ENCODE measurements around the gene COL11A2. TPM values are rescaled to one million over a fixed set of nuclear protein-coding genes. Genes with fewer than 3 reads are reported as not detected.

COL11A2 gene
- total RNA-seq, 1 donor from 2014 or later, result under 0.01 TPM

GRCh38 chr6:33118525-33119123 is 73.6 kb downstream of the COL11A2 start:
- peak; percentile 35 to 59 for DNase-seq (ENCODE audit: low read depth in 2 of 2)

- DNase-seq (ENCODE audit: low read depth in 2 of 2), result no peak
These were observed 74.4 kb downstream of the COL11A2 start for GRCh38 chr6:33117811-33118277.

- no peak for DNase-seq (ENCODE audit: low read depth in 2 of 2)
These were observed 75.2 kb downstream of the COL11A2 start for GRCh38 chr6:33116841-33117711.

GRCh38 chr6:33116417-33116816 is 75.8 kb downstream of the COL11A2 start:
- no peak for DNase-seq (ENCODE audit: low read depth in 2 of 2)

GRCh38 chr6:33114406-33114805 is 77.9 kb downstream of the COL11A2 start:
- no peak for DNase-seq (ENCODE audit: low read depth in 2 of 2)

GRCh38 chr6:33113755-33114154 is 78.5 kb downstream of the COL11A2 start:
- DNase-seq (ENCODE audit: low read depth in 2 of 2), result no peak

Other genes starting within 250 kb of the COL11A2 start
- gene HLA-DMA, start 239.4 kb downstream of the COL11A2 start, total RNA-seq, result 0.63 and 1.2 TPM in 2 replicates
- gene BRD2, start 223.9 kb downstream of the COL11A2 start, total RNA-seq, result 39.4 and 51.0 TPM in 2 replicates
- not detected in 2 replicates for gene HLA-DOA, start 182.9 kb downstream of the COL11A2 start, total RNA-seq
- 3.2 and 6.3 TPM in 2 replicates for gene HLA-DPA1, start 118.8 kb downstream of the COL11A2 start, total RNA-seq
- gene HLA-DPB1, start 116.5 kb downstream of the COL11A2 start, total RNA-seq, result 10.9 and 13.4 TPM in 2 replicates
- gene RXRB, start 8.2 kb upstream of the COL11A2 start, total RNA-seq, result 18.7 and 26.0 TPM in 2 replicates
- 83.1 and 112 TPM in 2 replicates for gene SLC39A7, start 8.4 kb upstream of the COL11A2 start, total RNA-seq
- 7.7 and 11.5 TPM in 2 replicates for gene HSD17B8, start 12.2 kb upstream of the COL11A2 start, total RNA-seq
- gene RING1, start 16.0 kb upstream of the COL11A2 start, total RNA-seq, result 17.1 and 26.6 TPM in 2 replicates
- gene VPS52, start 79.4 kb upstream of the COL11A2 start, total RNA-seq, result 25.0 and 26.6 TPM in 2 replicates
- 3,127 and 3,683 TPM in 2 replicates for gene RPS18, start 79.6 kb upstream of the COL11A2 start, total RNA-seq
- 2.9 and 3.0 TPM in 2 replicates for gene B3GALT4, start 84.7 kb upstream of the COL11A2 start, total RNA-seq
- 57.0 and 66.6 TPM in 2 replicates for gene WDR46, start 96.8 kb upstream of the COL11A2 start, total RNA-seq
- 21.0 and 31.5 TPM in 2 replicates for gene PFDN6, start 97.1 kb upstream of the COL11A2 start, total RNA-seq
- 33.2 and 65.0 TPM in 2 replicates for gene RGL2, start 106.5 kb upstream of the COL11A2 start, total RNA-seq
- gene TAPBP, start 121.6 kb upstream of the COL11A2 start, total RNA-seq, result 47.5 and 102 TPM in 2 replicates
- gene ZBTB22, start 125.3 kb upstream of the COL11A2 start, total RNA-seq, result 10.9 and 17.2 TPM in 2 replicates
- gene DAXX, start 130.5 kb upstream of the COL11A2 start, total RNA-seq, result 30.1 and 42.2 TPM in 2 replicates
- gene KIFC1, start 199.4 kb upstream of the COL11A2 start, total RNA-seq, result 9.9 and 16.7 TPM in 2 replicates
- gene PHF1, start 218.5 kb upstream of the COL11A2 start, total RNA-seq, result 6.5 and 13.4 TPM in 2 replicates
- gene CUTA, start 225.6 kb upstream of the COL11A2 start, total RNA-seq, result 43.8 and 72.3 TPM in 2 replicates
- gene SYNGAP1, start 227.6 kb upstream of the COL11A2 start, total RNA-seq, result 1.4 and 2.8 TPM in 2 replicates